Kidney epithelial cell (primary cell): Measurements from ENCODE around the gene LMTK2. TPM values are rescaled to one million over a fixed set of nuclear protein-coding genes. Genes with fewer than 3 reads are reported as not detected.

Experiments used
- DNase-seq: peaks from one replicate; pipeline ENCODE4 v3.0.0-alpha.2; 2010; ENCODE audit warnings: low read depth
- H3K27me3 ChIP-seq: 2 replicates; pipeline ENCODE4 v1.6.0; 2011; ENCODE audit warnings: low read length; ENCODE audit not compliant: control insufficient read depth, insufficient read depth
- H3K36me3 ChIP-seq: 2 replicates; pipeline ENCODE4 v1.5.1; 2011; ENCODE audit warnings: low read length; ENCODE audit not compliant: control insufficient read depth, insufficient read depth
- H3K4me3 ChIP-seq: 2 replicates; pipeline ENCODE4 v1.5.1; 2011; ENCODE audit warnings: low read depth, mild to moderate bottlenecking, control low read depth, low read length
- CTCF ChIP-seq: IDR thresholded peaks from 2 replicates; pipeline ENCODE4 v1.5.1; 2011; ENCODE audit warnings: mild to moderate bottlenecking, moderate library complexity, low read length, control low read depth, inconsistent platforms; ENCODE audit not compliant: insufficient read depth, poor library complexity, severe bottlenecking
- total RNA-seq: library from RNA; depleted of rRNA; stranded (reverse); fragments of >200 nt; gene quantifications from 2 replicates; pipeline ENCODE4 v1.2.3, GENCODE V29; 2015

LMTK2 gene
- total RNA-seq, 1 donor from 2014 or later = 17.9 TPM

GRCh38 chr7:98180751-98181150 lies 74.1 kb downstream of the LMTK2 start:
- H3K36me3 ChIP-seq = peaks cover 1% of the 10 kb centered on the region
- no peak for DNase-seq
- TF ChIP-seq CTCF = no peak
- no peaks in the 10 kb centered on the region for H3K27me3 ChIP-seq
- no peak overlapping the region for H3K4me3 ChIP-seq

GRCh38 chr7:98185101-98185500 lies 78.4 kb downstream of the LMTK2 start:
- TF ChIP-seq CTCF = no peak
- no peak for DNase-seq
- Histone ChIP-seq H3K27me3 (no peaks in the 10 kb centered on the region), H3K4me3 (no peak overlapping the region), H3K36me3 (no peaks in the 10 kb centered on the region)

GRCh38 chr7:98186452-98187137 lies 79.9 kb downstream of the LMTK2 start:
- TF ChIP-seq CTCF = no peak
- H3K27me3 ChIP-seq = no peaks in the 10 kb centered on the region
- no peaks in the 10 kb centered on the region for H3K36me3 ChIP-seq
- H3K4me3 ChIP-seq = no peak overlapping the region
- no peak for DNase-seq

- no peak for TF ChIP-seq CTCF
- no peaks in the 10 kb centered on the region for H3K27me3 ChIP-seq
Observed at GRCh38 chr7:98187138-98187502, 80.5 kb downstream of the LMTK2 start.

GRCh38 chr7:98189559-98189958 lies 82.9 kb downstream of the LMTK2 start:
- H3K27me3 ChIP-seq = no peaks in the 10 kb centered on the region
- H3K36me3 ChIP-seq = no peaks in the 10 kb centered on the region
- no peak for DNase-seq
- TF ChIP-seq CTCF = no peak
- H3K4me3 ChIP-seq = no peak overlapping the region

More at GRCh38 chr7:98187138-98187502, 80.5 kb downstream of the LMTK2 start:
- Histone ChIP-seq H3K4me3 (no peak overlapping the region), H3K36me3 (no peaks in the 10 kb centered on the region)
- DNase-seq = no peak
